CD14-positive monocyte (primary cell): Measurements from ENCODE around the gene CPA2. TPM values are rescaled to one million over a fixed set of nuclear protein-coding genes. Genes with fewer than 3 reads are reported as not detected.

Source experiments
- DNase-seq, 3 donors: peaks; one replicate each; pipeline ENCODE4 v3.0.0-alpha.2; 2011 to 2022
- H2AFZ ChIP-seq: 2 replicates; pipeline ENCODE4 v1.6.0; 2012; ENCODE audit warnings: mild to moderate bottlenecking, low read depth, low read length, inconsistent platforms; ENCODE audit not compliant: insufficient read depth, poor library complexity, severe bottlenecking
- H3K27ac ChIP-seq, 2 donors: 1 replicate in 1 of 2; 2 replicates in 1 of 2; pipeline ENCODE4 v1.5.1; 2012 to 2013; ENCODE audit warnings: low read length in 2 of 2, control low read depth in 1 of 2, inconsistent platforms in 1 of 2, low read depth in 1 of 2, mild to moderate bottlenecking in 1 of 2
- H3K27me3 ChIP-seq, 2 donors: one replicate each; pipeline versions ENCODE4 v1.6.0 to v1.6.1; 2011 to 2013; ENCODE audit warnings: low read length in 2 of 2; ENCODE audit not compliant: control insufficient read depth in 2 of 2, insufficient read depth in 2 of 2
- H3K36me3 ChIP-seq, 2 donors: replicated peaks in 1 of 2; 1 replicate in 1 of 2; 2 replicates in 1 of 2; pipeline versions ENCODE4 v1.5.1 to v1.6.1; 2012 to 2013; ENCODE audit warnings: low read length in 2 of 2, control low read depth in 1 of 2, inconsistent platforms in 1 of 2, mild to moderate bottlenecking in 1 of 2; ENCODE audit not compliant: insufficient read depth in 2 of 2, control insufficient read depth in 1 of 2
- H3K4me1 ChIP-seq, 2 donors: 1 replicate in 1 of 2; 2 replicates in 1 of 2; pipeline versions ENCODE4 v1.5.1 to v1.6.1; 2012 to 2013; ENCODE audit warnings: low read length in 2 of 2, control low read depth in 1 of 2, inconsistent platforms in 1 of 2, mild to moderate bottlenecking in 1 of 2, moderate library complexity in 1 of 2; ENCODE audit not compliant: insufficient read depth in 2 of 2, control insufficient read depth in 1 of 2
- H3K4me2 ChIP-seq: replicated peaks from 2 replicates; pipeline ENCODE3; 2012; ENCODE audit warnings: low read length, moderate library complexity, mild to moderate bottlenecking; ENCODE audit not compliant: poor library complexity, severe bottlenecking; ENCODE audit errors: extremely low read depth
- H3K4me3 ChIP-seq, 3 experiments: fragments of 200-600 bp in 1 of 3; sonication (generic) in 1 of 3; replicated peaks in 1 of 3; 1 replicate in 2 of 3; 2 replicates in 1 of 3; pipeline ENCODE4 v1.5.1; 2011 to 2013; ENCODE audit warnings: low read length in 3 of 3, mild to moderate bottlenecking in 3 of 3, control low read depth in 2 of 3, low read depth in 2 of 3, inconsistent platforms in 1 of 3, moderate library complexity in 1 of 3
- H3K79me2 ChIP-seq: 2 replicates; pipeline ENCODE4 v1.6.0; 2012; ENCODE audit warnings: mild to moderate bottlenecking, control low read depth, inconsistent platforms, low read length, moderate library complexity; ENCODE audit not compliant: insufficient read depth
- H3K9ac ChIP-seq: 2 replicates; pipeline ENCODE4 v1.6.0; 2017; ENCODE audit warnings: low read length, mild to moderate bottlenecking; ENCODE audit not compliant: insufficient read depth, poor library complexity, severe bottlenecking
- H3K9me3 ChIP-seq, 2 donors: replicated peaks in 1 of 2; 1 replicate in 1 of 2; 2 replicates in 1 of 2; pipeline versions ENCODE4 v1.5.1 to v1.6.1; 2012 to 2013; ENCODE audit warnings: low read length in 2 of 2, control low read depth in 1 of 2; ENCODE audit not compliant: control insufficient read depth in 1 of 2, insufficient read depth in 1 of 2
- H4K20me1 ChIP-seq: 2 replicates; pipeline ENCODE4 v1.6.0; 2012; ENCODE audit warnings: mild to moderate bottlenecking, low read length, control low read depth, moderate library complexity; ENCODE audit not compliant: insufficient read depth
- H3K27ac Mint-ChIP-seq, 7 donors: one replicate each; pipeline ENCODE4 v1.8.0; 2020; ENCODE audit warnings: mild to moderate bottlenecking in 7 of 7, mixed read lengths in 7 of 7, moderate library complexity in 6 of 7, inconsistent platforms in 2 of 7
- H3K27me3 Mint-ChIP-seq, 3 donors: one replicate each; pipeline ENCODE4 v1.8.0; 2021 to 2022; ENCODE audit warnings: low read depth in 3 of 3, mild to moderate bottlenecking in 3 of 3, mixed read lengths in 3 of 3, moderate library complexity in 3 of 3, inconsistent platforms in 1 of 3
- H3K36me3 Mint-ChIP-seq, 2 donors: one replicate each; pipeline ENCODE4 v1.8.0; 2020; ENCODE audit warnings: mixed read lengths in 2 of 2, inconsistent platforms in 1 of 2, mild to moderate bottlenecking in 1 of 2
- H3K4me1 Mint-ChIP-seq: one replicate; pipeline ENCODE4 v1.8.0; 2020; ENCODE audit warnings: mild to moderate bottlenecking, mixed read lengths
- H3K4me3 Mint-ChIP-seq, 2 donors: one replicate each; pipeline ENCODE4 v1.8.0; 2020; ENCODE audit warnings: mild to moderate bottlenecking in 2 of 2, mixed read lengths in 2 of 2, moderate library complexity in 1 of 2
- H3K9me3 Mint-ChIP-seq, 7 donors: one replicate each; pipeline ENCODE4 v1.8.0; 2020 to 2022; ENCODE audit warnings: mixed read lengths in 7 of 7, mild to moderate bottlenecking in 6 of 7, moderate library complexity in 6 of 7, inconsistent platforms in 2 of 7
- WGBS: methylation state at CpG from one replicate; pipeline ENCODE4 v1.1.5; 2013; ENCODE audit warnings: missing lambda C conversion rate; ENCODE audit not compliant: insufficient coverage; 5-methylcytosine and 5-hydroxymethylcytosine counted together
- intact Hi-C, 2 donors: fragments of 100-400 bp; cut with micrococcal nuclease; formaldehyde crosslinking; loops; one replicate each; pipeline versions ENCODE4 v1.15.0 to v1.15.1; 2023
- polyA plus RNA-seq, 3 donors: library from polyadenylated mRNA; depleted of rRNA in 1 of 3; unstranded in 2 of 3; stranded (reverse) in 1 of 3; fragments of 300-500 nt in 2 of 3; fragments of >200 nt in 1 of 3; fragmentation: Illumina TruSeq in 2 of 3; gene quantifications; 1 replicate in 2 of 3; 2 replicates in 1 of 3; pipeline ENCODE4 v1.2.3, GENCODE V29; 2012 to 2021
- TF ChIP-seq, protein P1 (sequence below): fragments of 200-600 bp; IDR thresholded peaks from one replicate; pipeline ENCODE4 v1.8.0; 2022; ENCODE audit warnings: antibody characterized with exemption, mild to moderate bottlenecking

CPA2 gene
- polyA plus RNA-seq, 3 donors, result not detected

DNA sequence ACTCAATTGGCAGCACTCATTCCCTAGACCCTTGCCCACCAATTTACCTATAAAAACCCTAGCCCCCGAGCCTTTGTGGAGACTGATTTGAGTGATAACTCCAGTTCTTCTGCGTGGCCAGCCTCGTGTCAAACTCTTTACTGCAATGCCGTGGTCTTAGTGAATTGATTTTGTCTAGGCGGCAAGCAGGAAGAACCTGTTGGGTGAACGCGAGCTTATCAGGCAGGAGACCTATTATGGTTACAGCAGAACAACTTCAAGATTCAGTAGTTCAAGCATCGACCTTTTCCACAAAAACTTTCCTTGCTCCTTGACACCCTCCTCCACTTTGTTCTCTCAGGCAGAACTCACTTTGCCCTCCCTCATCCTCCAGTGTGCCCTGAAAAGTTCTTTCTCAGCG is 46.8 kb upstream of the CPA2 start:
- Mint-ChIP-seq H3K27me3 (peaks cover under 1 to 3% (median 3%) of the 10 kb centered on the region in 3 donors), H3K27ac (no peak overlapping the region), H3K4me3 (no peak overlapping the region), H3K9me3 (peaks cover 2 to 13% (median 4%) of the 10 kb centered on the region in 7 donors), H3K4me1 (no peaks in the 10 kb centered on the region), H3K36me3 (no peaks in the 10 kb centered on the region)
- Histone ChIP-seq H3K27ac (no peak overlapping the region), H3K9ac (no peak overlapping the region), H2AFZ (no peak overlapping the region), H3K4me2 (no peak overlapping the region), H3K4me1 (no peaks in the 10 kb centered on the region), H4K20me1 (no peaks in the 10 kb centered on the region), H3K27me3 (no peaks in the 10 kb centered on the region), H3K9me3 (no peaks in the 10 kb centered on the region), H3K79me2 (no peaks in the 10 kb centered on the region), H3K4me3 (no peak overlapping the region), H3K36me3 (no peaks in the 10 kb centered on the region)
- no peak for DNase-seq
- WGBS, result 96% methylated on average over 8 of the region's 9 CpGs
- TF ChIP-seq, protein P1, sequence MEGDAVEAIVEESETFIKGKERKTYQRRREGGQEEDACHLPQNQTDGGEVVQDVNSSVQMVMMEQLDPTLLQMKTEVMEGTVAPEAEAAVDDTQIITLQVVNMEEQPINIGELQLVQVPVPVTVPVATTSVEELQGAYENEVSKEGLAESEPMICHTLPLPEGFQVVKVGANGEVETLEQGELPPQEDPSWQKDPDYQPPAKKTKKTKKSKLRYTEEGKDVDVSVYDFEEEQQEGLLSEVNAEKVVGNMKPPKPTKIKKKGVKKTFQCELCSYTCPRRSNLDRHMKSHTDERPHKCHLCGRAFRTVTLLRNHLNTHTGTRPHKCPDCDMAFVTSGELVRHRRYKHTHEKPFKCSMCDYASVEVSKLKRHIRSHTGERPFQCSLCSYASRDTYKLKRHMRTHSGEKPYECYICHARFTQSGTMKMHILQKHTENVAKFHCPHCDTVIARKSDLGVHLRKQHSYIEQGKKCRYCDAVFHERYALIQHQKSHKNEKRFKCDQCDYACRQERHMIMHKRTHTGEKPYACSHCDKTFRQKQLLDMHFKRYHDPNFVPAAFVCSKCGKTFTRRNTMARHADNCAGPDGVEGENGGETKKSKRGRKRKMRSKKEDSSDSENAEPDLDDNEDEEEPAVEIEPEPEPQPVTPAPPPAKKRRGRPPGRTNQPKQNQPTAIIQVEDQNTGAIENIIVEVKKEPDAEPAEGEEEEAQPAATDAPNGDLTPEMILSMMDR, result no peak
- intact Hi-C loops, result no loop called here

GRCh38 chr7:130221746-130222145 is 44.9 kb upstream of the CPA2 start:
- 100% methylated on average over 3 of the region's 4 CpGs for WGBS

More at GRCh38 chr7:130221746-130222145, 44.9 kb upstream of the CPA2 start:
- Histone ChIP-seq H3K9ac (no peak overlapping the region), H3K27ac (no peak overlapping the region), H3K4me1 (no peaks in the 10 kb centered on the region), H3K9me3 (no peaks in the 10 kb centered on the region), H3K27me3 (no peaks in the 10 kb centered on the region), H3K4me2 (no peak overlapping the region), H4K20me1 (no peaks in the 10 kb centered on the region), H3K36me3 (no peaks in the 10 kb centered on the region), H3K4me3 (no peak overlapping the region), H3K79me2 (no peaks in the 10 kb centered on the region), H2AFZ (no peak overlapping the region)
- no peaks in the 10 kb centered on the region for H3K4me1 Mint-ChIP-seq
- DNase-seq, result no peak
- H3K9me3 Mint-ChIP-seq, result peaks cover 2 to 12% (median 5%) of the 10 kb centered on the region in 7 donors
- H3K4me3 Mint-ChIP-seq, result no peak overlapping the region
- intact Hi-C loops, result no loop called here
- H3K27me3 Mint-ChIP-seq, result peaks cover 0 to 3% (median 2%) of the 10 kb centered on the region in 3 donors
- TF ChIP-seq, protein P1, result no peak
- H3K27ac Mint-ChIP-seq, result no peak overlapping the region
- no peaks in the 10 kb centered on the region for H3K36me3 Mint-ChIP-seq
